Gastrocnemius medialis (tissue), 4 donors: ENCODE measurements around the gene AGAP1. TPM values are rescaled to one million over a fixed set of nuclear protein-coding genes. Genes with fewer than 3 reads are reported as not detected.

Source experiments
- ATAC-seq, 2 donors: fragments of 150-250 bp; one replicate each; pipeline ENCODE4 v1.9.1; 2016
- DNase-seq, 2 donors: peaks; one replicate each; pipeline ENCODE4 v3.0.0-alpha.2; 2019
- H3K27ac ChIP-seq, 4 donors: fragments of 200-600 bp; sonication (generic); 1 replicate in 1 of 4; 2 replicates in 3 of 4; pipeline ENCODE4 v1.5.1; 2016 to 2018; ENCODE audit warnings: mild to moderate bottlenecking in 2 of 4, moderate library complexity in 1 of 4
- H3K27me3 ChIP-seq, 3 donors: fragments of 200-600 bp; sonication (generic) in 2 of 3; 1 replicate in 1 of 3; 2 replicates in 2 of 3; pipeline versions ENCODE4 v1.5.1 to v1.6.0; 2016 to 2019; ENCODE audit warnings: mild to moderate bottlenecking in 1 of 3, moderate library complexity in 1 of 3
- H3K36me3 ChIP-seq, 2 donors: fragments of 200-600 bp; sonication (generic) in 1 of 2; one replicate each; pipeline ENCODE4 v1.5.1; 2017 to 2018
- H3K4me1 ChIP-seq, 2 donors: fragments of 200-600 bp; sonication (generic) in 1 of 2; one replicate each; pipeline ENCODE4 v1.5.1; 2016 to 2017; ENCODE audit warnings: mild to moderate bottlenecking in 2 of 2
- H3K4me3 ChIP-seq, 4 donors: fragments of 200-600 bp; sonication (generic) in 3 of 4; 1 replicate in 1 of 4; 2 replicates in 3 of 4; pipeline ENCODE4 v1.5.1; 2016 to 2019; ENCODE audit warnings: mild to moderate bottlenecking in 2 of 4
- H3K9me3 ChIP-seq, 3 donors: fragments of 200-600 bp; sonication (generic) in 2 of 3; 1 replicate in 1 of 3; 2 replicates in 2 of 3; pipeline ENCODE4 v1.5.1; 2016 to 2019
- CTCF ChIP-seq, 5 experiments: fragments of 450-650 bp in 3 of 5; fragments of 200-600 bp in 2 of 5; sonication (generic) in 2 of 5; IDR thresholded peaks in 4 of 5; conservative IDR thresholded peaks in 1 of 5; 1 replicate in 4 of 5; 2 replicates in 1 of 5; pipeline ENCODE4 v1.5.1; 2016 to 2019; ENCODE audit warnings: antibody characterized with exemption in 5 of 5, mild to moderate bottlenecking in 3 of 5, moderate library complexity in 3 of 5
- POLR2A ChIP-seq, 2 donors: fragments of 450-650 bp; IDR thresholded peaks; one replicate each; pipeline ENCODE4 v1.6.1; 2017; ENCODE audit warnings: antibody characterized with exemption in 2 of 2, mild to moderate bottlenecking in 2 of 2, moderate library complexity in 2 of 2
- in situ Hi-C, 4 donors: fragments of 200-750 bp; cut with MboI; loops; one replicate each; pipeline versions ENCODE4 v1.15.0 to v1.8.0; 2017; ENCODE audit warnings: low sequenced_read_pairs in 4 of 4
- intact Hi-C: fragments of 100-400 bp; cut with DNase I; formaldehyde crosslinking; loops from one replicate; pipeline ENCODE4 v1.15.1; 2023; ENCODE audit warnings: low total_unique reads
- total RNA-seq, 4 donors: library from RNA; depleted of rRNA; stranded (reverse); fragments of >200 nt; gene quantifications; one replicate each; pipeline versions ENCODE4 v1.1.0 to v1.2.3, GENCODE V29; 2016

Gene AGAP1
- total RNA-seq, 4 donors from 2014 or later, result 8.5 to 26.8 (median 14.4) TPM

DNA sequence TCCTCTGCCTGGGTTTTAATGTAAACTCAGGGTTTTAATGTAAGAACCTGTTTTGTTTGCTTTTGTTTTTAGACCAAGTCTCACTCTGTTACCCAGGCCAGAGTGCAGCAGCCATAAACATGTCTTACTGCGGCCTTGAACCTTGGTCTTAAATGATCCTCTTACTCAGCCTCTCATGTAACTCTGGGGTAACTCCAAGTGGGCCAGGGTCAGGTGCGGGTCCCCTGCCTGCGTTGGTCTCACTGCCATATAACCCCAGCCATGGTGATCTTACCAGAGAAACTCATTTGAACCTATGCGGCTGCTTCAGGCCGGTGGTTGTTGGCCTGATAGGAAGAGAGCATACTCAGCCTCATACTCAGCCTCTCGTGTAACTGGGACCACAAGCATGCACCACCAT lies 89.3 kb downstream of the AGAP1 start:
- in situ Hi-C loops, result loop anchor here (10.0 to 25.0 kb wide), 4 partner anchors 446 to 1046 kb away; no protein-coding TSS in a partner anchor

GRCh38 chr2:235583925-235584637 lies 90.2 kb downstream of the AGAP1 start:
- in situ Hi-C loops, result loop anchor here (10.0 to 25.0 kb wide), 4 partner anchors 447 to 1047 kb away; no protein-coding TSS in a partner anchor
- DNase-seq, result no peak

More for the DNA sequence above, 89.3 kb downstream of the AGAP1 start:
- Histone ChIP-seq H3K36me3 (no peaks in the 10 kb centered on the region), H3K9me3 (no peaks in the 10 kb centered on the region), H3K4me1 (peaks cover 0 to 5% of the 10 kb centered on the region in 2 donors), H3K4me3 (no peak overlapping the region), H3K27me3 (no peaks in the 10 kb centered on the region), H3K27ac (no peak overlapping the region)
- no peak for TF ChIP-seq POLR2A (IDR thresholded peaks at IDR 0.05)
- no peak for TF ChIP-seq CTCF (IDR thresholded peaks at IDR 0.05 in 4 of 5, conservative IDR thresholded peaks at IDR 0.05 in 1 of 5)
- intact Hi-C loops, result no loop called here
- no peak for DNase-seq
- ATAC-seq, result no peak

GRCh38 chr2:235584638-235585007 lies 90.8 kb downstream of the AGAP1 start:
- ATAC-seq (no peak), DNase-seq (no peak)
- no peak for TF ChIP-seq POLR2A (IDR thresholded peaks at IDR 0.05)
- no peak for TF ChIP-seq CTCF (IDR thresholded peaks at IDR 0.05 in 4 of 5, conservative IDR thresholded peaks at IDR 0.05 in 1 of 5)
- no peaks in the 10 kb centered on the region for H3K27me3 ChIP-seq
- no peaks in the 10 kb centered on the region for H3K36me3 ChIP-seq
- H3K4me3 ChIP-seq, result no peak overlapping the region
- H3K27ac ChIP-seq, result no peak overlapping the region
- intact Hi-C loops, result no loop called here
- no peaks in the 10 kb centered on the region for H3K9me3 ChIP-seq
- H3K4me1 ChIP-seq, result peaks cover 5 to 7% of the 10 kb centered on the region in 2 donors
- in situ Hi-C loops, result loop anchor here (10.0 to 25.0 kb wide), 4 partner anchors 447 to 1047 kb away; no protein-coding TSS in a partner anchor

More at GRCh38 chr2:235583925-235584637, 90.2 kb downstream of the AGAP1 start:
- intact Hi-C loops, result no loop called here
- ATAC-seq, result no peak
- Histone ChIP-seq H3K27me3 (no peaks in the 10 kb centered on the region), H3K9me3 (no peaks in the 10 kb centered on the region), H3K4me1 (peaks cover 5 to 9% of the 10 kb centered on the region in 2 donors), H3K27ac (no peak overlapping the region), H3K36me3 (no peaks in the 10 kb centered on the region), H3K4me3 (no peak overlapping the region)
- TF ChIP-seq CTCF (IDR thresholded peaks at IDR 0.05 in 4 of 5, conservative IDR thresholded peaks at IDR 0.05 in 1 of 5) (no peak), POLR2A (IDR thresholded peaks at IDR 0.05) (no peak)

DNA sequence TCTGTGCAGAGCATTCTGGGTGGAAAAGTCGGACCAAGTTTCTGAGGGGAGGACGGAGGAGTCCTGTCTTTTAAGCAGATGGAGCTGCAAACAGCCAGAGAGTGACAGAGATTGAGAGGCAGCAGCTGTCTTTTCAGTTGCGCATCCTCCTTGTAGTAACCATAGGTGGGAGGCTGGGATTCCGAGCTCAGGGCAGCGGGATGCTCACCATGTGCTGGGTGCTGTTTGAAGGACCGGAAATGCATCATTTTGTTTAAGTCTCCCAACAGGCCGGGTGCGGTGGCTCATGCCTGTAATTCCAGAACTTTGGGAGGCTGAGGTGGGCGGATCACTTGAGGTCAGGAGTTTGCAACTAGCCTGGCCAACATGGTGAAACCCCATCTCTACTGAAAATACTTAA lies 93.4 kb downstream of the AGAP1 start:
- no peak overlapping the region for H3K4me3 ChIP-seq
- no peaks in the 10 kb centered on the region for H3K27me3 ChIP-seq
- no peaks in the 10 kb centered on the region for H3K9me3 ChIP-seq
- H3K36me3 ChIP-seq, result no peaks in the 10 kb centered on the region
- ATAC-seq, result no peak
- intact Hi-C loops (no loop called here), in situ Hi-C loops (loop anchor here (10.0 to 25.0 kb wide), 4 partner anchors 450 to 1050 kb away; no protein-coding TSS in a partner anchor)
- H3K27ac ChIP-seq, result no peak overlapping the region
- peaks cover 5 to 7% of the 10 kb centered on the region in 2 donors for H3K4me1 ChIP-seq
- no peak for DNase-seq
- TF ChIP-seq CTCF (IDR thresholded peaks at IDR 0.05 in 4 of 5, conservative IDR thresholded peaks at IDR 0.05 in 1 of 5) (no peak), POLR2A (IDR thresholded peaks at IDR 0.05) (no peak)
